ENCODE data around the gene CSNK2A2. TPM values are rescaled to one million over a fixed set of nuclear protein-coding genes. Genes with fewer than 3 reads are reported as not detected.

The CSNK2A2 gene
- total RNA-seq, 1 donor from 2014 or later: 87.6 TPM

DNA sequence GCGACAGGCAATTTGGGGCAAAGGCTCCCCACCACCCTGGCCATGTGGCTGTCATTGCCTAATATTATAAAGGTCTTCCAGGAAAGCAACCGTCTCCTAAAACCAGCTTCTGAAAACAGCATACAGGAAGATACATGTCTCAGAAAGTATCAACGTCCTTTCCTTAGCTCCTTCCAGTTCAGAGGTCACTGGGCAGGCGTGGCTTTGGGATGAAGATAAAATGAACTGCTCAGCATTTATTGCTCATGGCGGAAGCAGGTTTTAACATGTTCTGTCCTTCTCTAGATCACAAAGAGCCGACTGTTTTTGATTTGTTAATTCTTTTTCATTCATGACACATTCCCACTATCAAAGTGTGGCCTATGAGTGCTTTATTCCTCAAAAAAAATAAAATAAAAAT lies 76.8 kb downstream of the CSNK2A2 start:
- Mint-ChIP-seq H3K27ac (ENCODE audit: unreplicated experiment) (peak overlapping the region; percentile 98), H3K27me3 (ENCODE audit: unreplicated experiment) (peaks cover 6% of the 10 kb centered on the region), H3K4me3 (ENCODE audit: unreplicated experiment) (peak overlapping the region; percentile 79), H3K36me3 (ENCODE audit: unreplicated experiment) (no peaks in the 10 kb centered on the region), H3K9me3 (ENCODE audit: unreplicated experiment) (peaks cover 8% of the 10 kb centered on the region), H3K4me1 (ENCODE audit: low read depth, unreplicated experiment) (peaks cover 48% of the 10 kb centered on the region)
- no peak for TF ChIP-seq CTCF (IDR thresholded peaks at IDR 0.05; ENCODE audit: partially characterized antibody, unreplicated experiment)
- DNase-seq: peak; percentile 30

GRCh38 chr16:58120234-58120633 lies 77.7 kb downstream of the CSNK2A2 start:
- DNase-seq: no peak
- H3K36me3 Mint-ChIP-seq (ENCODE audit: unreplicated experiment): no peaks in the 10 kb centered on the region
- H3K4me3 Mint-ChIP-seq (ENCODE audit: unreplicated experiment): peak overlapping the region; percentile 79
- H3K27ac Mint-ChIP-seq (ENCODE audit: unreplicated experiment): peak overlapping the region; percentile 98
- H3K4me1 Mint-ChIP-seq (ENCODE audit: low read depth, unreplicated experiment): peaks cover 43% of the 10 kb centered on the region
- TF ChIP-seq CTCF (IDR thresholded peaks at IDR 0.05; ENCODE audit: partially characterized antibody, unreplicated experiment): no peak
- peaks cover 8% of the 10 kb centered on the region for H3K9me3 Mint-ChIP-seq (ENCODE audit: unreplicated experiment)
- H3K27me3 Mint-ChIP-seq (ENCODE audit: unreplicated experiment): peaks cover 6% of the 10 kb centered on the region

- Mint-ChIP-seq H3K36me3 (ENCODE audit: unreplicated experiment) (no peaks in the 10 kb centered on the region), H3K4me1 (ENCODE audit: low read depth, unreplicated experiment) (peaks cover 40% of the 10 kb centered on the region), H3K27ac (ENCODE audit: unreplicated experiment) (no peak overlapping the region), H3K9me3 (ENCODE audit: unreplicated experiment) (peaks cover 8% of the 10 kb centered on the region), H3K27me3 (ENCODE audit: unreplicated experiment) (peaks cover 6% of the 10 kb centered on the region), H3K4me3 (ENCODE audit: unreplicated experiment) (no peak overlapping the region)
- no peak for DNase-seq
- TF ChIP-seq CTCF (IDR thresholded peaks at IDR 0.05; ENCODE audit: partially characterized antibody, unreplicated experiment): no peak
Measured at GRCh38 chr16:58119509-58119845, 78.4 kb downstream of the CSNK2A2 start.

DNA sequence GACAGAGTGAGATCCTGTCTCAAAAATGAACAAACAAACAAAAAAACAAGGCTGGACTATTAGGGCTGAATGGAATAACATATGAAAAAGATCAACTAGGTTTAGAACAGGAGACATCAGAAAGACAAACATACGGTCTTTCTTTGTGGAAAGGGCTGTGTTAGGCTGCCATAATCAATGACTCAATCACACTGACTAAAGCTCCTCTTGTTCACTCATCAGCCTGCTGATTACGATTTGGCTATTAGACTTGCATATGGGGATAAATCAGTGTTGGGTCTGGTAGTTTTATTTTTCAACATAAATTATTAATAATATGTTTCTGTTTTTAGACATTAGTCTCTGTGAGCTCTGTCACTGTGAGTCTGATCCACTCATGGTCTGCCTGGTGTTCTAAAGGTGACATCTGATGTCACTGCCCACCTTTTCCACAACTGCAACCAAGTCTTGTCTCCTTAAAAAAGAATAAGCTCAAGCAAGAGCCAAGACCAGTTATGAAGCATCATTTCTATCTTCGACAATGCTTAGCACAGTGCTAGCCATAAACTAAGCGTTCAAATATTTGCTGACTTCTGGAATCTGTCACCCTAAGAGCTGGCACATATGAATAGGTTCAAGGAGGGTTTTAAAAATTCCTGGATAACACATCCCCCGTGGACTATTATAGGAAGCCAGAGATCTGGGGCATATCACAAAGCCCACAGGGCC lies 79.0 kb downstream of the CSNK2A2 start:
- Mint-ChIP-seq H3K27ac (ENCODE audit: unreplicated experiment) (peak overlapping the region; percentile 46), H3K9me3 (ENCODE audit: unreplicated experiment) (peaks cover 8% of the 10 kb centered on the region), H3K36me3 (ENCODE audit: unreplicated experiment) (peaks cover under 1% of the 10 kb centered on the region), H3K4me3 (ENCODE audit: unreplicated experiment) (peak overlapping the region; percentile 16), H3K27me3 (ENCODE audit: unreplicated experiment) (peaks cover 6% of the 10 kb centered on the region), H3K4me1 (ENCODE audit: low read depth, unreplicated experiment) (peaks cover 35% of the 10 kb centered on the region)
- DNase-seq: no peak
- no peak for TF ChIP-seq CTCF (IDR thresholded peaks at IDR 0.05; ENCODE audit: partially characterized antibody, unreplicated experiment)

- Mint-ChIP-seq H3K27me3 (ENCODE audit: unreplicated experiment) (peaks cover 3% of the 10 kb centered on the region), H3K36me3 (ENCODE audit: unreplicated experiment) (peaks cover 14% of the 10 kb centered on the region), H3K9me3 (ENCODE audit: unreplicated experiment) (peaks cover under 1% of the 10 kb centered on the region), H3K27ac (ENCODE audit: unreplicated experiment) (no peak overlapping the region), H3K4me1 (ENCODE audit: low read depth, unreplicated experiment) (peaks cover 25% of the 10 kb centered on the region), H3K4me3 (ENCODE audit: unreplicated experiment) (no peak overlapping the region)
- no peak for TF ChIP-seq CTCF (IDR thresholded peaks at IDR 0.05; ENCODE audit: partially characterized antibody, unreplicated experiment)
- DNase-seq: no peak
Measured at GRCh38 chr16:58116529-58116928, 81.4 kb downstream of the CSNK2A2 start.

Data from glutamatergic neuron (in vitro differentiated cells).